Spleen (tissue), 7 donors: ENCODE measurements around the gene KCNH8.

ENCODE experiments used
- CTCF ChIP-seq, 11 experiments: fragments of 200-600 bp in 7 of 11; fragments of 450-650 bp in 4 of 11; sonication (generic) in 4 of 11; IDR thresholded peaks in 8 of 11; conservative IDR thresholded peaks in 3 of 11; 1 replicate in 7 of 11; 2 replicates in 4 of 11; pipeline versions ENCODE4 v1.4.0 to v1.8.0; 2016 to 2021; ENCODE audit warnings: antibody characterized with exemption in 11 of 11, inconsistent platforms in 4 of 11, mild to moderate bottlenecking in 1 of 11
- POLR2AphosphoS5 ChIP-seq, 3 donors: sonication (generic); formaldehyde crosslinking; IDR thresholded peaks; one replicate each; pipeline ENCODE4 v1.5.1; 2017; ENCODE audit warnings: antibody characterized with exemption in 3 of 3
- donor health status: DM: no; HTN: no; CAD: no; lungs with moderate emphysema.
- donor health status: DM: no; HTN: no; CAD: no.
- donor health status: DM: no; HTN: no; CAD: no.

DNA sequence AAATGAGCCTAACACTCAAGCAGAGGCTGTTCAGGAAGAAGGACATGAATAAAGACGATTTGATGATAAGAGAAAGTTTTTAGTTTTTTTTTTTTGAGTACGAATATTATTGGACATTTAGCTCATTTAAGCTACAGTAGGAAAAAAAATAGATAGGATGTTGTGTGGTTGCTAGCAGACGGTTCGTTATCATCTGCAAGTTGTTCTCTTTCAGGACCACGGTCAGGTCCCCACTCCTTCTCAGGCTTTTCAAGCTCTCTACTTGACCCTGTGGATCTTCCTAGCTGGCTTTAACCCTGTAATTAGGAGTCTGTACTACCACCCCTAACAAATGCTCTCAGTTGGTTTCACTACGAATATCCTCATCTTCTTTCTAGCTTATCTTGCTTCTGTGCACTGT, 1.1 kb downstream of the KCNH8 start:
- TF ChIP-seq CTCF (IDR thresholded peaks at IDR 0.05 in 8 of 11, conservative IDR thresholded peaks at IDR 0.05 in 3 of 11) = no peak
- no peak for TF ChIP-seq POLR2AphosphoS5 (IDR thresholded peaks at IDR 0.05)
